GM12878 (cell line): Measurements from ENCODE around the gene UFC1. TPM values are rescaled to one million over a fixed set of nuclear protein-coding genes. Genes with fewer than 3 reads are reported as not detected.

Experiments
- ATAC-seq: fragments of 200-7000 bp; cut with Tn5 transposase; 3 replicates; pipeline ENCODE4 v1.9.1; 2020; ENCODE audit warnings: mild to moderate bottlenecking, moderate library complexity
- BruUV-seq: library from RNA; stranded (reverse); fragments of 400-500 nt; replicated peaks from 2 replicates; lab custom pipeline; 2021; lab: Mats Ljungman, UMichigan
- CTCF ChIA-PET: fragments of 300-600 bp; sonication (Branson Sonifier 250); formaldehyde crosslinking; extraction: SDS; loops from one replicate; lab custom pipeline; 2021; ENCODE audit warnings: inconsistent platforms; lab: Yijun Ruan, JAX
- POLR2A ChIA-PET: fragments of 350-600 bp; formaldehyde crosslinking; extraction: SDS; loops from one replicate; lab custom pipeline; 2021; ENCODE audit warnings: inconsistent platforms; lab: Charles Lee
- RAD21 ChIA-PET: fragments of 300-600 bp; sonication (Branson Sonifier 250); formaldehyde crosslinking; loops from one replicate; lab custom pipeline; 2023; ENCODE audit warnings: antibody characterized with exemption; ENCODE audit not compliant: unreplicated experiment; lab: Charles Lee
- SMC1A ChIA-PET: fragments of 300-600 bp; sonication (Branson Sonifier 250); formaldehyde crosslinking; loops from one replicate; lab custom pipeline; 2023; ENCODE audit not compliant: unreplicated experiment, uncharacterized antibody; lab: Charles Lee
- DNase-seq: peaks from one replicate; pipeline ENCODE4 v3.0.0-alpha.2; 2011; ENCODE audit warnings: low read depth, low spot score
- FAIRE-seq: peaks from 3 replicates; lab custom pipeline; 2011; peaks lifted over from hg19 to GRCh38; lab: Jason Lieb, UNC
- H2AFZ ChIP-seq: 2 replicates; pipeline ENCODE4 v1.6.0; 2011; ENCODE audit warnings: low read depth, low read length, control low read depth; ENCODE audit not compliant: control insufficient read depth
- H3K27ac ChIP-seq: 2 replicates; pipeline ENCODE4 v1.5.1; 2011; ENCODE audit warnings: control low read depth; ENCODE audit not compliant: control insufficient read depth, insufficient read depth
- H3K27me3 ChIP-seq, 2 experiments: replicated peaks in 1 of 2; 2 replicates each; pipeline versions ENCODE4 v1.6.0 to v1.6.1; 2011; ENCODE audit warnings: low read length in 1 of 2; ENCODE audit not compliant: control insufficient read depth in 2 of 2, insufficient read depth in 2 of 2
- H3K36me3 ChIP-seq, 2 experiments: 2 replicates each; pipeline ENCODE4 v1.5.1; 2011; ENCODE audit warnings: low read length in 1 of 2; ENCODE audit not compliant: control insufficient read depth in 2 of 2, insufficient read depth in 2 of 2
- H3K4me1 ChIP-seq: 2 replicates; pipeline ENCODE4 v1.6.1; 2011; ENCODE audit warnings: mild to moderate bottlenecking, low read length, moderate library complexity, mixed read lengths; ENCODE audit not compliant: control insufficient read depth, insufficient read depth
- H3K4me2 ChIP-seq: 2 replicates; pipeline ENCODE4 v1.6.0; 2011; ENCODE audit warnings: control low read depth; ENCODE audit not compliant: control insufficient read depth, insufficient read depth
- H3K4me3 ChIP-seq: fragments of 200-600 bp; sonication (generic); 2 replicates; pipeline ENCODE4 v1.5.1; 2016
- H3K79me2 ChIP-seq: 2 replicates; pipeline ENCODE4 v1.6.0; 2011; ENCODE audit warnings: low read length; ENCODE audit not compliant: control insufficient read depth, insufficient read depth
- H3K9ac ChIP-seq: 2 replicates; pipeline ENCODE4 v1.8.0; 2011; ENCODE audit warnings: low read length, control low read depth, mixed read lengths; ENCODE audit not compliant: control insufficient read depth, insufficient read depth
- H3K9me3 ChIP-seq: replicated peaks from 3 replicates; pipeline ENCODE4 v1.5.1; 2011; ENCODE audit warnings: mild to moderate bottlenecking, low read length; ENCODE audit not compliant: control insufficient read depth, insufficient read depth
- H4K20me1 ChIP-seq: 2 replicates; pipeline ENCODE4 v1.6.0; 2011; ENCODE audit not compliant: control insufficient read depth, insufficient read depth
- ATF3 ChIP-seq: IDR thresholded peaks from 2 replicates; pipeline ENCODE4 v1.6.1; 2011; ENCODE audit warnings: low read depth, mild to moderate bottlenecking, low read length, moderate library complexity, borderline replicate concordance; ENCODE audit errors: extremely low read depth
- BACH1 ChIP-seq: fragments of 450-650 bp; IDR thresholded peaks from 2 replicates; pipeline ENCODE4 v1.6.1; 2017; ENCODE audit warnings: mild to moderate bottlenecking, borderline replicate concordance
- BRCA1 ChIP-seq: IDR thresholded peaks from 2 replicates; pipeline ENCODE4 v1.6.1; 2011; ENCODE audit warnings: low read depth, low read length, improper control_type of control experiment
- E2F8 ChIP-seq: fragments of 450-650 bp; IDR thresholded peaks from 2 replicates; pipeline ENCODE4 v1.6.1; 2018; ENCODE audit warnings: mild to moderate bottlenecking, low read depth, moderate library complexity; ENCODE audit not compliant: partially characterized antibody
- GATAD2B ChIP-seq: fragments of 450-650 bp; conservative IDR thresholded peaks from 2 replicates; pipeline ENCODE4 v1.6.1; 2017; ENCODE audit warnings: low read depth, mild to moderate bottlenecking, moderate library complexity
- IRF3 ChIP-seq: fragments of 450-650 bp; IDR thresholded peaks from 2 replicates; pipeline ENCODE4 v1.6.1; 2014; ENCODE audit warnings: mild to moderate bottlenecking
- KLF5 ChIP-seq: fragments of 450-650 bp; IDR thresholded peaks from 2 replicates; pipeline ENCODE4 v1.6.1; 2014; ENCODE audit warnings: mild to moderate bottlenecking; ENCODE audit not compliant: partially characterized antibody
- MXI1 ChIP-seq: fragments of 150-350 bp; IDR thresholded peaks from 2 replicates; pipeline ENCODE4 v1.6.1; 2011; ENCODE audit warnings: low read depth, mild to moderate bottlenecking, inconsistent platforms, low read length, improper control_type of control experiment
- MYB ChIP-seq: fragments of 150-350 bp; IDR thresholded peaks from 2 replicates; pipeline ENCODE4 v1.6.1; 2014; ENCODE audit warnings: mild to moderate bottlenecking, low read depth, low read length, borderline replicate concordance
- NFIC ChIP-seq: IDR thresholded peaks from 2 replicates; pipeline ENCODE4 v1.6.1; 2012; ENCODE audit warnings: low read depth, mild to moderate bottlenecking, inconsistent platforms, low read length, moderate library complexity
- NFXL1 ChIP-seq: fragments of 450-650 bp; IDR thresholded peaks from 2 replicates; pipeline ENCODE4 v1.6.1; 2017; ENCODE audit warnings: antibody characterized with exemption, mild to moderate bottlenecking, borderline replicate concordance
- SP1 ChIP-seq: IDR thresholded peaks from one replicate; pipeline ENCODE4 v1.6.1; 2011; ENCODE audit warnings: low read depth, low read length
- WGBS: methylation state at CpG from one replicate; pipeline ENCODE4 v1.1.6; 2016; ENCODE audit warnings: low lambda C conversion rate; ENCODE audit not compliant: insufficient replicate concordance, insufficient coverage; ENCODE audit errors: missing lambda C conversion rate; 5-methylcytosine and 5-hydroxymethylcytosine counted together
- in situ Hi-C: fragments of 300-500 bp; cut with MboI; formaldehyde crosslinking; loops from 9 replicates; pipeline ENCODE4 v1.14.3; 2018; ENCODE audit warnings: mixed read lengths
- intact Hi-C: fragments of 100-400 bp; cut with micrococcal nuclease; formaldehyde crosslinking; loops from one replicate; pipeline ENCODE4 v1.14.2; 2022; ENCODE audit not compliant: unreplicated experiment
- polyA plus RNA-seq, 11 experiments: library from polyadenylated mRNA; depleted of rRNA in 4 of 11; unstranded in 6 of 11; stranded (reverse) in 5 of 11; fragments of >200 nt; fragmentation: Nextera tagmentation in 4 of 11; fragmentation: Illumina TruSeq in 1 of 11; extraction: Ambion mirVana in 4 of 11; extraction: Trizol in 1 of 11; gene quantifications; 1 replicate in 1 of 11; 2 replicates in 10 of 11; pipeline versions ENCODE4 v1.2.1 to v1.2.3, GENCODE V29; 2011 to 2016; ENCODE audit warnings: inconsistent platforms in 2 of 11, missing spikeins in 2 of 11, low read depth in 1 of 11
- total RNA-seq, 4 experiments: library from RNA; depleted of rRNA in 3 of 4; stranded (reverse); fragments of >200 nt in 3 of 4; fragmentation: Illumina TruSeq in 1 of 4; extraction: Trizol in 1 of 4; gene quantifications; 2 replicates each; pipeline versions ENCODE4 v1.2.1 to v1.2.3, GENCODE V29; 2013 to 2021
- TF ChIP-seq, protein P1 (sequence below): fragments of 450-650 bp; IDR thresholded peaks from 2 replicates; pipeline ENCODE4 v1.6.1; 2017; ENCODE audit warnings: mild to moderate bottlenecking, moderate library complexity

The UFC1 gene
- total and polyA plus RNA-seq, 10 of the 15 experiments (the other 5 are each of a cell fraction or from before 2014, with no cell fraction given), result 95.9 to 239 (median 151) TPM

DNA sequence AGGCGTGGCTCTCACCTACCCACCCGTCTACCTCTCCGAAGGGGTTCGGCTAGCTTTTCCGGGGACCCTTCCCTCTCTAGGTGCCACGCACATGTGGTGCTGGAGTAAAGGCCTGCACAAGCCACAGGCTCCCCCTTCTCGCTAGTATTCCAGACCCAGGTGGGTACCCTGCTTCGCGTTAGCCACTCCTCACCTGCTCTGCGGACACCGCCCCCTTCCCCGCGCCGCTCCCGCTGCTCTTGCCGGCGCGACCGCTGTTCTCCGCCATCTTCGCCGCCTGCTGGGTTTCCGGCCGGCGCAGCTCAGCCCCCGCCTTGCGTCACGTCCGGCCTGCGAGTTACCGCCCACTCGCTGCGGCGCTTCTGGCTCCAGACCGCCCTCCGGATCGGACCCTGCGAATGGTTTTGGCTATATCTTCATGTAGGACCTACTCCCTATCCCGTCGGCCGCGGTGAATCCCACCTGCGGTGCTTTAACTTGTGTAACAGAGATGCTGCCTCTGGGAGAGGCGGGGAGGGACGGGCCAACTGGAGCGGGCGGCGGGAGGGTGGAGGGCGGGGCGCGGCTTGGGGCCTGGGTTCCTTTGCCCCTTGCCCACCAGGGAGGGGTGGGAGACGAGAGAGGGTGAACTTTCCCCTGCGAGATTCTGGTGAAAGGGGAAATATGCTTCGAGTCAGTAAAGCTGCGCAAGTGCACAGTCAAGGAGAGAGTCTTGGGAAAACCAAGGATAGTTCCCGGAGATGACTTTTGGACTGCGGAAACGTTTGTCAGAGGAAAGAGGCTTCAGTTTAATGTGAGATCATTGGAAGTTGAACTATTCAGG is 35.8 kb upstream of the UFC1 start, which contains the start of the genes NIT1 and PFDN2:
Gene NIT1, plus strand, starts transcription at position 347 of the 823 bp plus-strand sequence. Its CDS starts 72 bp downstream, at position 419.
Gene PFDN2, minus strand, starts transcription at position 279 of the 823 bp plus-strand sequence. Its CDS starts 11 bp downstream, at position 268.
- CTCF ChIA-PET, result interaction anchor here (1.0 to 1.9 kb wide), 11 partner anchors 13 to 53 kb away, joined by 3 to 8 read pairs (median 4); partner anchors contain the start of genes DEDD and KLHDC9
- under 1% methylated on average over 57 of the region's 58 CpGs for WGBS
- peaks cover 9 to 12% of the 10 kb centered on the region in 2 experiments; a peak in 3 of 4 replicates for H3K36me3 ChIP-seq
- peak within 1 kb of the TSS; percentile 74 for H3K4me3 ChIP-seq
- BruUV-seq, result no TSS peak
- intact Hi-C loops, result loop anchor here (5.0 kb wide), 1 partner anchor 71 kb away; the partner anchor contains the start of gene USF1
- H3K4me2 ChIP-seq, result peak within 1 kb of the TSS; percentile 70
- peak; percentile 87 for ATAC-seq
- peaks cover 19% of the 10 kb centered on the region for H3K4me1 ChIP-seq
- in situ Hi-C loops, result no loop called here
- POLR2A ChIA-PET, result interaction anchor here (0.6 to 3.1 kb wide), 10 partner anchors 11 to 76 kb away, joined by 3 to 24 read pairs (median 4); partner anchors contain the start of genes ARHGAP30 and DEDD
- peaks cover 63% of the 10 kb centered on the region for H3K79me2 ChIP-seq
- H2AFZ ChIP-seq, result peak within 1 kb of the TSS; percentile 73
- SMC1A ChIA-PET, result interaction anchor here (0.6 to 1.7 kb wide), 16 partner anchors 10 to 627 kb away, joined by 3 to 5 read pairs (median 3); partner anchors contain the start of genes ARHGAP30 and DEDD
- RAD21 ChIA-PET, result interaction anchor here (0.8 to 1.7 kb wide), 7 partner anchors 14 to 72 kb away, joined by 3 to 8 read pairs (median 5); partner anchors contain the start of genes DEDD, PPOX and USF1
- peak; percentile 98 for FAIRE-seq
- H3K9ac ChIP-seq, result peak within 1 kb of the TSS; percentile 89
- H3K27ac ChIP-seq, result peak within 1 kb of the TSS; percentile 90
- H4K20me1 ChIP-seq, result no peaks in the 10 kb centered on the region
- H3K27me3 ChIP-seq, result no peaks in the 10 kb centered on the region
- no peaks in the 10 kb centered on the region for H3K9me3 ChIP-seq
- peak; percentile 38 for DNase-seq
- TF ChIP-seq E2F8, result no peak
- TF ChIP-seq ATF3, result no peak
- TF ChIP-seq KLF5, result no peak
- TF ChIP-seq, protein P1, sequence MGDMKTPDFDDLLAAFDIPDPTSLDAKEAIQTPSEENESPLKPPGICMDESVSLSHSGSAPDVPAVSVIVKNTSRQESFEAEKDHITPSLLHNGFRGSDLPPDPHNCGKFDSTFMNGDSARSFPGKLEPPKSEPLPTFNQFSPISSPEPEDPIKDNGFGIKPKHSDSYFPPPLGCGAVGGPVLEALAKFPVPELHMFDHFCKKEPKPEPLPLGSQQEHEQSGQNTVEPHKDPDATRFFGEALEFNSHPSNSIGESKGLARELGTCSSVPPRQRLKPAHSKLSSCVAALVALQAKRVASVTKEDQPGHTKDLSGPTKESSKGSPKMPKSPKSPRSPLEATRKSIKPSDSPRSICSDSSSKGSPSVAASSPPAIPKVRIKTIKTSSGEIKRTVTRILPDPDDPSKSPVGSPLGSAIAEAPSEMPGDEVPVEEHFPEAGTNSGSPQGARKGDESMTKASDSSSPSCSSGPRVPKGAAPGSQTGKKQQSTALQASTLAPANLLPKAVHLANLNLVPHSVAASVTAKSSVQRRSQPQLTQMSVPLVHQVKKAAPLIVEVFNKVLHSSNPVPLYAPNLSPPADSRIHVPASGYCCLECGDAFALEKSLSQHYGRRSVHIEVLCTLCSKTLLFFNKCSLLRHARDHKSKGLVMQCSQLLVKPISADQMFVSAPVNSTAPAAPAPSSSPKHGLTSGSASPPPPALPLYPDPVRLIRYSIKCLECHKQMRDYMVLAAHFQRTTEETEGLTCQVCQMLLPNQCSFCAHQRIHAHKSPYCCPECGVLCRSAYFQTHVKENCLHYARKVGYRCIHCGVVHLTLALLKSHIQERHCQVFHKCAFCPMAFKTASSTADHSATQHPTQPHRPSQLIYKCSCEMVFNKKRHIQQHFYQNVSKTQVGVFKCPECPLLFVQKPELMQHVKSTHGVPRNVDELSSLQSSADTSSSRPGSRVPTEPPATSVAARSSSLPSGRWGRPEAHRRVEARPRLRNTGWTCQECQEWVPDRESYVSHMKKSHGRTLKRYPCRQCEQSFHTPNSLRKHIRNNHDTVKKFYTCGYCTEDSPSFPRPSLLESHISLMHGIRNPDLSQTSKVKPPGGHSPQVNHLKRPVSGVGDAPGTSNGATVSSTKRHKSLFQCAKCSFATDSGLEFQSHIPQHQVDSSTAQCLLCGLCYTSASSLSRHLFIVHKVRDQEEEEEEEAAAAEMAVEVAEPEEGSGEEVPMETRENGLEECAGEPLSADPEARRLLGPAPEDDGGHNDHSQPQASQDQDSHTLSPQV, result no peak
- TF ChIP-seq NFXL1, result no peak
- no peak for TF ChIP-seq SP1
- peak; percentile 81; the same call in 1 of the 2 replicates for TF ChIP-seq MXI1
- TF ChIP-seq GATAD2B, result peak; percentile 79
- no peak for TF ChIP-seq BRCA1
- TF ChIP-seq IRF3, result no peak
- TF ChIP-seq MYB, result no peak
- TF ChIP-seq NFIC, result no peak
- peak; percentile 59; the same call in 1 of the 2 replicates for TF ChIP-seq BACH1
